DND-41 (cell line): ENCODE data around the gene ACIN1.
"Not testable (repeated sequence)": the region's sequence is repeated elsewhere in the genome, so short reads cannot be mapped to it uniquely, and the experiment has no call there.

Experiments used
- ATAC-seq: fragments of 200-7000 bp; cut with Tn5 transposase; 3 replicates; pipeline ENCODE4 v1.9.1; 2021; ENCODE audit warnings: low read depth; ENCODE audit not compliant: insufficient read depth
- DNase-seq: peaks from one replicate; pipeline ENCODE4 v3.0.0-alpha.2; 2020
- H2AFZ ChIP-seq: 2 replicates; pipeline ENCODE4 v1.6.0; 2012; ENCODE audit warnings: low read depth, low read length
- H3K27ac ChIP-seq: 2 replicates; pipeline ENCODE4 v1.5.1; 2012; ENCODE audit warnings: low read length, inconsistent platforms
- H3K27me3 ChIP-seq: fragments of 200-600 bp; sonication (generic); 2 replicates; pipeline ENCODE4 v1.6.0; 2012; ENCODE audit warnings: low read length, mild to moderate bottlenecking, inconsistent platforms; ENCODE audit not compliant: insufficient read depth, poor library complexity
- H3K36me3 ChIP-seq: 2 replicates; pipeline ENCODE4 v1.5.1; 2012; ENCODE audit warnings: low read length, inconsistent platforms; ENCODE audit not compliant: insufficient read depth
- H3K4me1 ChIP-seq: 2 replicates; pipeline ENCODE4 v1.5.1; 2012; ENCODE audit warnings: mild to moderate bottlenecking, low read length; ENCODE audit not compliant: insufficient read depth
- H3K4me2 ChIP-seq: 2 replicates; pipeline ENCODE4 v1.6.0; 2012; ENCODE audit warnings: mild to moderate bottlenecking, moderate library complexity, low read length, inconsistent platforms; ENCODE audit not compliant: insufficient read depth
- H3K4me3 ChIP-seq, 2 experiments: fragments of 200-600 bp in 1 of 2; shearing (Covaris generic) in 1 of 2; 2 replicates each; pipeline ENCODE4 v1.5.1; 2012 to 2016; ENCODE audit warnings: inconsistent platforms in 2 of 2, low read length in 2 of 2, mild to moderate bottlenecking in 2 of 2, low read depth in 1 of 2, moderate library complexity in 1 of 2
- H3K79me2 ChIP-seq: 2 replicates; pipeline ENCODE4 v1.6.0; 2012; ENCODE audit warnings: low read length, inconsistent platforms; ENCODE audit not compliant: insufficient read depth
- H3K9ac ChIP-seq: 2 replicates; pipeline ENCODE4 v1.6.0; 2012; ENCODE audit warnings: low read depth, mild to moderate bottlenecking, inconsistent platforms, low read length, moderate library complexity
- H3K9me3 ChIP-seq: 2 replicates; pipeline ENCODE4 v1.5.1; 2012; ENCODE audit warnings: low read length, moderate library complexity, mild to moderate bottlenecking, inconsistent platforms; ENCODE audit not compliant: insufficient read depth, severe bottlenecking
- H4K20me1 ChIP-seq: 2 replicates; pipeline ENCODE4 v1.6.0; 2012; ENCODE audit warnings: low read length; ENCODE audit not compliant: insufficient read depth
- CTCF ChIP-seq: IDR thresholded peaks from 2 replicates; pipeline ENCODE4 v1.5.1; 2012; ENCODE audit warnings: borderline replicate concordance, low read length, moderate library complexity, mild to moderate bottlenecking; ENCODE audit not compliant: poor library complexity, severe bottlenecking; ENCODE audit errors: extremely low read depth
- EZH2 ChIP-seq: IDR thresholded peaks from 3 replicates; pipeline ENCODE4 v1.6.1; 2012; ENCODE audit warnings: borderline replicate concordance, low read depth, mild to moderate bottlenecking, moderate library complexity, low read length, inconsistent platforms; ENCODE audit not compliant: severe bottlenecking

The ACIN1 gene

GRCh38 chr14:23017091-23017490, 77.8 kb downstream of the ACIN1 start:
- 0 out of 2 replicates have a peak, but pooled peaks cover 3% of the 10 kb centered on the region for H3K36me3 ChIP-seq
- no peak for ATAC-seq
- no peaks in the 10 kb centered on the region for H3K27me3 ChIP-seq
- H3K27ac ChIP-seq: no peak overlapping the region
- no peak overlapping the region for H3K4me3 ChIP-seq
- H3K79me2 ChIP-seq: no peaks in the 10 kb centered on the region
- no peaks in the 10 kb centered on the region for H4K20me1 ChIP-seq
- TF ChIP-seq CTCF (no peak), EZH2 (no peak)
- DNase-seq: no peak
- no peak overlapping the region for H2AFZ ChIP-seq
- no peaks in the 10 kb centered on the region for H3K9me3 ChIP-seq
- no peaks in the 10 kb centered on the region for H3K4me1 ChIP-seq
- H3K9ac ChIP-seq: no peak overlapping the region
- no peak overlapping the region for H3K4me2 ChIP-seq

GRCh38 chr14:23015618-23016017, 79.3 kb downstream of the ACIN1 start:
- ATAC-seq: no peak
- Histone ChIP-seq H2AFZ (no peak overlapping the region), H4K20me1 (no peaks in the 10 kb centered on the region), H3K27me3 (no peaks in the 10 kb centered on the region), H3K27ac (no peak overlapping the region), H3K9me3 (no peaks in the 10 kb centered on the region), H3K79me2 (no peaks in the 10 kb centered on the region), H3K4me2 (no peak overlapping the region), H3K9ac (no peak overlapping the region), H3K36me3 (no peaks in the 10 kb centered on the region), H3K4me1 (no peaks in the 10 kb centered on the region), H3K4me3 (no peak overlapping the region)
- TF ChIP-seq CTCF (no peak), EZH2 (no peak)
- no peak for DNase-seq

GRCh38 chr14:23013749-23014054, 81.2 kb downstream of the ACIN1 start:
- not testable (repeated sequence) for H3K9me3 ChIP-seq, H3K9ac ChIP-seq, H3K4me2 ChIP-seq, DNase-seq, H3K4me3 ChIP-seq, H3K79me2 ChIP-seq, H2AFZ ChIP-seq, H3K27ac ChIP-seq, H3K27me3 ChIP-seq, H3K36me3 ChIP-seq, ATAC-seq, H4K20me1 ChIP-seq
- peaks cover 15% of the 10 kb centered on the region for H3K4me1 ChIP-seq

- Histone ChIP-seq H4K20me1 (no peaks in the 10 kb centered on the region), H3K79me2 (peaks cover 12% of the 10 kb centered on the region), H3K27me3 (no peaks in the 10 kb centered on the region), H2AFZ (no peak overlapping the region), H3K27ac (no peak overlapping the region), H3K9me3 (no peaks in the 10 kb centered on the region), H3K9ac (no peak overlapping the region), H3K4me1 (peaks cover 20% of the 10 kb centered on the region), H3K36me3 (no peaks in the 10 kb centered on the region), H3K4me2 (no peak overlapping the region), H3K4me3 (no peak overlapping the region)
- ATAC-seq (no peak), DNase-seq (no peak)
- TF ChIP-seq EZH2: no peak
- no peak for TF ChIP-seq CTCF
Observed at GRCh38 chr14:23013054-23013748, 81.7 kb downstream of the ACIN1 start.
